Esophagus squamous epithelium (tissue), 4 donors: ENCODE measurements around the gene PPP1R12A.

ENCODE experiments used
- CTCF ChIP-seq, 6 experiments: fragments of 450-650 bp in 4 of 6; fragments of 200-600 bp in 2 of 6; sonication (generic) in 2 of 6; IDR thresholded peaks; one replicate each; pipeline ENCODE4 v1.5.1; 2016 to 2019; ENCODE audit warnings: antibody characterized with exemption in 6 of 6, mild to moderate bottlenecking in 4 of 6, moderate library complexity in 4 of 6
- POLR2A ChIP-seq, 4 donors: fragments of 450-650 bp; IDR thresholded peaks; one replicate each; pipeline ENCODE4 v1.6.1; 2017; ENCODE audit warnings: antibody characterized with exemption in 4 of 4, mild to moderate bottlenecking in 4 of 4, moderate library complexity in 3 of 4

DNA sequence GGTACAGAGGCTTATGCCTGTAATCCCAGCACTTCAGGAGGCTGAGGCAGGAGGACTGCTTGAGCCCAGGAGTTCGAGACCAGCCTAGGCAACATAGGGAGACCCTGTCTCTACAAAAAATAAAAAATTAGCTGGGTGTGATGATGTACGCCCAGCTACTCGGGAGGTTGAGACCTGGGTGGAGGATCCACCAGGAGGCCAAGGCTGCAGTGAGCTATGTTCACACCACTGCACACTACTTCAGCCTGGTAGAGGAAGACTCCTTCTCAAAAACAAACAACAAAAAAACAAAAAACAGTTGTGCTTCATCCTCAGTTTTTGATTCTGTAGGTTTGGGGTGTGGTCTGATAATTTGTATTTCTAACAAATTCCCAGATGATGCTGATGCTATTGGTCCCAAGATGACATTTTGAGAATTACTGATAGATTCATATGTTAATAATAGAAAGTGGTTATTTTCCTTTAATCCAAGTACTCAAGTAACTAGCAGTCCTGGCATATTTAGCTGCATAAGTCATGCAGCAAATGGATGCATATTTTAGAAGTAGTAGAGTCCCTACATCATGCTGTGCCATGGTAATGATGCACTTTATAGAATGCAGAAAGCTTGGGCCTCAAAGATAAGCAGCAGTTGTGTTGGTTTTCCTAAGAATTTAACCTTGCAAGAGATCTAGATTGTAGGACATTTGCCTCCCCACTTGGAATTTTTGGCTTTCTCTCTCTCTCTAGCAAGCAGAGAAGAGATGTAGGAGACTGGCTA is 168.0 kb downstream of the PPP1R12A start:
- TF ChIP-seq POLR2A (IDR thresholded peaks at IDR 0.05): no peak
- no peak for TF ChIP-seq CTCF (IDR thresholded peaks at IDR 0.05)
